ENCODE data around the gene ZNF112. TPM values are rescaled to one million over a fixed set of nuclear protein-coding genes. Genes with fewer than 3 reads are reported as not detected.

ZNF112 gene
- total RNA-seq, 1 experiment from 2014 or later, result 8.2 TPM

DNA sequence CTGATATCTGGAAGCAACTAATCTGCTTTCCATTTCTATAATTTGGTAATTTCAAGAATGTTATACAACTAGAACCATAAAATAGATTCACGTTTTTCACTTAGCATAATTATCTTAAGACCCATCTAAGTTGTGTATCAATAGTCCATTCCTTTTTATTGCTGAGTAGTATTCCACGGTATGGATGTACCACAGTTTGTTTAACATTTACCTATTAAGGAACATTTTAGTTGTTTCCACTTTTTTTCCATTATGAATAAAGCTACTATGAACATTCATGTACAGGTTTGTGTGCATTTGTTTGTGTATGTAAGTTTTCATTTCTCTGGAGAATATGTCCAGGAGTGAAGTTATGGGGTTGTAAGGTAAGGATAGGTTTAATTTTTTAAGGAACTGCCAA lies 18.3 kb upstream of the ZNF112 start:
- ChIA-PET POLR2A (ENCODE audit: low non-redundant PET) (no interaction called here), CTCF (no interaction called here)
- H3K9me3 ChIP-seq (ENCODE audit: low read depth, low read length, poor library complexity, severe bottlenecking), result no peaks in the 10 kb centered on the region
- no peaks in the 10 kb centered on the region for H3K4me1 ChIP-seq (ENCODE audit: insufficient read depth, low read length, poor library complexity, severe bottlenecking)
- no TSS peak for BruUV-seq (replicated peaks)
- no peak overlapping the region for H3K4me3 ChIP-seq (ENCODE audit: low read depth, low read length, poor library complexity, severe bottlenecking)
- intact Hi-C loops (cut with micrococcal nuclease; ENCODE audit: unreplicated experiment), result no loop called here
- DNase-seq (ENCODE audit: low spot score), result no peak
- no peaks in the 10 kb centered on the region for H3K27me3 ChIP-seq (replicated peaks; ENCODE audit: insufficient read depth, low read depth, low read length, poor library complexity)
- H3K27ac ChIP-seq (ENCODE audit: low read depth, low read length, poor library complexity, severe bottlenecking), result no peak overlapping the region
- no peaks in the 10 kb centered on the region for H3K36me3 ChIP-seq (ENCODE audit: insufficient read depth, low read length, poor library complexity, severe bottlenecking)
- no peak for TF ChIP-seq CTCF (conservative IDR thresholded peaks at IDR 0.05; ENCODE audit: low read depth, low read length)
- TF ChIP-seq EZH2 (IDR thresholded peaks at IDR 0.05; ENCODE audit: borderline replicate concordance, low read depth, low read length, poor library complexity, severe bottlenecking), result no peak

DNA sequence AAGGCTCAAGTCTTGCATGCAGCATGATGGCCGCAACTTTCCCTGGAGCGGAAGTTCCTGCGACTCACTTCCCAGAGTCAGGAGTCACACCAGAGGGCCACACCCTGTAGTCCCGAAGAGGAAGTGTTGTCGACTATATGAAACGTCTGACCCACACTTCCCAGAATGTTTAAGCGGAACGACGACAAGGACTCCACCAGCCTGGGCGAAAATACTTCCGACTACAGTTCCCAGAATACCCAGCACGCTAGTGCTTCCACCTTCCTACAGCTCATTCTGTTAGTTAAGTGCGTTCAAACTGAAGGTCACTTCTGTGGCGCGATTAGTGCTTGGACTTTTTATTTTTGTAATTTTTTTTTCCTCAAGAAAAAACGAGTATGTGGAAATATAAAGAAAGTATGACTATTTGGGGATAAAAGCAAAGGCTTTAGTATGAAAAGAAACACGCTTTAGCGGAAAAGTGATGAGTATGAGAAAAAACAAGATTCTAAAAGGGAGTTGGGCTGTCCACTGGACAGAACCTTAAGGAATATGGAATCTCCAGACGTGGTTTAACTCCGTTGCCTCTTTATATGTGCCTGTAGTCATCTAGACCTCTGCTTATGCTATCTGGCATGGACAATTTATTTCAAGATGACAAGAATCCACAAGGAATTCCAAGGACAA lies 15.5 kb upstream of the ZNF112 start:
- Histone ChIP-seq H3K36me3 (ENCODE audit: insufficient read depth, low read length, poor library complexity, severe bottlenecking) (no peaks in the 10 kb centered on the region), H3K27ac (ENCODE audit: low read depth, low read length, poor library complexity, severe bottlenecking) (no peak overlapping the region), H3K9me3 (ENCODE audit: low read depth, low read length, poor library complexity, severe bottlenecking) (no peaks in the 10 kb centered on the region), H3K4me3 (ENCODE audit: low read depth, low read length, poor library complexity, severe bottlenecking) (no peak overlapping the region), H3K4me1 (ENCODE audit: insufficient read depth, low read length, poor library complexity, severe bottlenecking) (no peaks in the 10 kb centered on the region), H3K27me3 (replicated peaks; ENCODE audit: insufficient read depth, low read depth, low read length, poor library complexity) (no peaks in the 10 kb centered on the region)
- ChIA-PET POLR2A (ENCODE audit: low non-redundant PET) (no interaction called here), CTCF (no interaction called here)
- TF ChIP-seq EZH2 (IDR thresholded peaks at IDR 0.05; ENCODE audit: borderline replicate concordance, low read depth, low read length, poor library complexity, severe bottlenecking) (no peak), CTCF (conservative IDR thresholded peaks at IDR 0.05; ENCODE audit: low read depth, low read length) (no peak)
- intact Hi-C loops (cut with micrococcal nuclease; ENCODE audit: unreplicated experiment), result no loop called here
- BruUV-seq (replicated peaks), result no TSS peak
- no peak for DNase-seq (ENCODE audit: low spot score)

DNA sequence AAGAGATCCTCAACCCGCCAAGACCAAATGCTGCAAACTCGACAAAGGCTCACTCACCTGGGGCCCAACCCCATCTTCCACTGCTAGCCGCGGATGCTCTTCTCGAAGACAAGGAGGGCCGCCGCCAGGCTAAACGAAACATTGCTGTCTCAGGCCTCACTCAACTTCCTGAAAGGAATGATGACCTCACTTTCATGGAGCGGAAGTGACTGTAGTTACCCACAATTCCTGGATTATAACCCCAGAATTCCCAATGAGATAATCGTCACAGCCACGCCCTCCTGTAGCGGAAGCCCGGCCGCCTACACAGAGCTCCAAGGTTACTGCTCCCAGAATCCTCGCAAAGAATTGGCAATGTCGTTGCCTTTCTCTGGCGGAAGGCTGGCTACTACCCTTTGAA lies 10.5 kb upstream of the ZNF112 start:
- no peak for TF ChIP-seq CTCF (conservative IDR thresholded peaks at IDR 0.05; ENCODE audit: low read depth, low read length)
- TF ChIP-seq EZH2 (IDR thresholded peaks at IDR 0.05; ENCODE audit: borderline replicate concordance, low read depth, low read length, poor library complexity, severe bottlenecking), result no peak
- Histone ChIP-seq H3K27ac (ENCODE audit: low read depth, low read length, poor library complexity, severe bottlenecking) (no peak overlapping the region), H3K4me3 (ENCODE audit: low read depth, low read length, poor library complexity, severe bottlenecking) (no peak overlapping the region), H3K4me1 (ENCODE audit: insufficient read depth, low read length, poor library complexity, severe bottlenecking) (no peaks in the 10 kb centered on the region), H3K36me3 (ENCODE audit: insufficient read depth, low read length, poor library complexity, severe bottlenecking) (no peaks in the 10 kb centered on the region), H3K9me3 (ENCODE audit: low read depth, low read length, poor library complexity, severe bottlenecking) (no peaks in the 10 kb centered on the region), H3K27me3 (replicated peaks; ENCODE audit: insufficient read depth, low read depth, low read length, poor library complexity) (no peaks in the 10 kb centered on the region)
- CTCF ChIA-PET, result no interaction called here
- intact Hi-C loops (cut with micrococcal nuclease; ENCODE audit: unreplicated experiment), result no loop called here
- no TSS peak for BruUV-seq (replicated peaks)
- no peak for DNase-seq (ENCODE audit: low spot score)
- POLR2A ChIA-PET (ENCODE audit: low non-redundant PET), result no interaction called here
